GM12864 (cell line): ENCODE results near the gene GPR160.

Experiments used
- DNase-seq: peaks from one replicate; pipeline ENCODE4 v3.0.0-alpha.2; 2011; ENCODE audit warnings: low read depth
- H3K4me3 ChIP-seq: 2 replicates; pipeline ENCODE4 v1.5.1; 2011; ENCODE audit warnings: mild to moderate bottlenecking, low read depth, low read length, control low read depth
- CTCF ChIP-seq: IDR thresholded peaks from 2 replicates; pipeline ENCODE4 v1.5.1; 2011; ENCODE audit warnings: low read depth, mild to moderate bottlenecking, moderate library complexity, low read length, control low read depth, inconsistent platforms; ENCODE audit errors: missing control alignments

GPR160 gene

DNA sequence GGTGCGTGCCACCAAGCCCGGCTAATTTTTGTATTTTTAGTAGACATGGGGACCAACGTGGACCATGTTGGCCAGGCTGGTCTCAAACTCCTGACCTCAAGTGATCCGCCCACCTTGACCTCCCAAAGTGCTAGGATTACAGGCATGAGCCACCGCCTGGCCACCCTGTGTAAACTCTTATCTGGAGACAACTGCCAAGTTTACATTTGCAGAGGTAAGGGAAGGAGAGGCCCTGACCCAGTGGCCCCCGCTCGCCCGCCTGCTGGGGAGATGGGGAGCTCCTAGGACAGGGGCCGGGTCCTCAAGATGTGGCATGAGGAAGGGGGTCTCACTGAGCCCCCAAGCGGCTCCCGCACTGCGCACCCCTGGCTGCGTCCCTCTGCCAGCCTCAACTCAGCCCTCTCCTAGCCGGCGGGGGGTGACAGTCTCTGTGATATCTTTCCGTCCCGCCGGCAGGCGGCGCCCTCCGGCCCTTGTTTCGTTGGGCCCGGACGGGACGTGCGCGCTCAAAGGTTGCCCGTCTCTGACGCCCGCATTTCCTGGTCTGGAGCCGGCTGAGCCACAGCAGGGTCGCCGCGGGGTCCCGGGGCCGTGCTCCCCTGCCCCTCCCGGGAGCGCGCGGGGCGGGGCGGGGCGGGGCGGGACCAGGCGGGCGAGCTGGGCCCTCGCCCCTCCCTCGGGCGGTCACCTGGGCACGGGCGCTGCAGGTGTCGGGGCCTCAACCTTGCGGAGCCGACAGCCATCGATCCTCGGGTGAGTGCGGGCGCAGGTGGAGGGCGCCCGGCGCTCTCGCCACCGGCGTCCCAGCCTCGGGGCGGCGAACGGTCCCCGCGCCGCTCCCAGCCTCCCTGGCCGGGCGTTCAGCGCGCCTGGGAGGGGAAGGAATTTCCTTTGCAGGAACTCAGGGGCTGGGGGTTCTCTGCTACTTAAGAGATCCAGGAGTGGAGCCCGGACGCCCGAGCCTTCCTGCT is at the start of gene GPR160:
GPR160 (plus strand) TSS at position 533 of the 971 bp plus-strand sequence. CDS start 45,978 bp downstream, outside the sequence.
- peak within 1 kb of the TSS; percentile 99 for H3K4me3 ChIP-seq
- TF ChIP-seq CTCF = peak; percentile 90
- no peak for DNase-seq

DNA sequence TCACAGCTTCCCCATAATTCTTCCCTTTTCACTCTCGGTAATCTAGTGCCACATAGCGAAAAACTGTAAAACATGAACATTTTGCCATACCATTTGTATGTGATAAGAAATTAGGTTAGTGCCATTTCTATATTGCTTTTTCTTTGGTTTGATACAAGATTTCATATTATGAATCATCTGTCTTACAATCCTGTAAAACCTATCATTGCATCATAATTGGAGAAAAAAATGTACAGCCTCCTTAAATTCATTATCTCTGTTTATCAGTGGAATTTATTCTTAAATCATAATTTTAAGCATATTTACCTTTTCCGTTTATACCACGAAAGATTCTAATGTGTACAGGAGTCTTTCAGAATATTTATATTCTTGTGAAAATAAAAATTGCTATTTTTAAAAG is 47.4 kb upstream of the GPR160 start:
- DNase-seq = no peak
- no peak overlapping the region for H3K4me3 ChIP-seq
- no peak for TF ChIP-seq CTCF

- no peak for TF ChIP-seq CTCF
- DNase-seq = no peak
- H3K4me3 ChIP-seq = no peak overlapping the region
Observed at GRCh38 chr3:169992156-169992555, 45.6 kb upstream of the GPR160 start.

DNA sequence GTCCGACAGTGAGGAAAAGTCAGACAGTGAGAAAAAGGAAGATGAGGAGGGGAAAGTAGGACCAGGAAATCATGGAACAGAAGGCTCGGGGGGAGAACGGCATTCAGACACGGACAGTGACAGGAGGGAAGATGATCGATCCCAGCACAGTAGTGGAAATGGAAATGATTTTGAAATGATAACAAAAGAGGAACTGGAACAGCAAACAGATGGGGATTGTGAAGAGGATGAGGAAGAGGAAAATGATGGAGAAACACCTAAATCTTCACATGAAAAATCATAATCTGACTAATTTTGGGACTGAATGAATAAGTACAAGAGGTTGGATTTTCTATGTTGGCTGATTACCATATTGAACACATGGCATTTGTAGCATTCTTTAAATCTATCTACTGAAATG is 45.0 kb upstream of the GPR160 start:
- H3K4me3 ChIP-seq = no peak overlapping the region
- no peak for TF ChIP-seq CTCF
- no peak for DNase-seq

- no peak for DNase-seq
- TF ChIP-seq CTCF = no peak
- H3K4me3 ChIP-seq = no peak overlapping the region
Observed at GRCh38 chr3:169993761-169994160, 44.0 kb upstream of the GPR160 start.

DNA sequence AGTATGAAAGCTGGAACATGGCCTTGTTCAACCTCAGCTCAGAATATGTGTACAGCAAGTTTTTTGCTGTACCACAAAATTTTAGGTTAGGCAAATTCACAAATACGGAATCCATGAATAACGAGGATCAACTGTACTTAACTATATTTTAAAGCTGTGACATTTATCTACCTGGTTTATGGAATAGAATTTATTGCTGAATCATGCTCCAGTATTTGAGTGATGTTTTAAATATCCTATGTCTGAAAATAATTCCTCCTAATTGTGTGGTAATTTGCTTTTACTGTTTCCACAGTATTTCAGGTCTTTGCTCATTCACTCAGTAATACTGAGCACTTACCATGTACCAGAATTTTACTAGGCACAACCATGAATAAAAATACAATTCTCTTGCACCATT is 41.7 kb upstream of the GPR160 start:
- TF ChIP-seq CTCF = no peak
- DNase-seq = no peak
- H3K4me3 ChIP-seq = no peak overlapping the region

GRCh38 chr3:169998668-169999131 is 39.1 kb upstream of the GPR160 start:
- DNase-seq = no peak
- TF ChIP-seq CTCF = no peak
- no peak overlapping the region for H3K4me3 ChIP-seq
